Body of pancreas (tissue), 4 donors: ENCODE data around the gene DDIT4.
A peak's percentile ranks its signal among the peaks of the same experiment; 100 is the strongest.

Source experiments
- CTCF ChIP-seq, 7 experiments: fragments of 450-650 bp in 4 of 7; fragments of 200-600 bp in 3 of 7; sonication (generic) in 3 of 7; IDR thresholded peaks; one replicate each; pipeline ENCODE4 v1.5.1; 2016 to 2019; ENCODE audit warnings: antibody characterized with exemption in 7 of 7
- POLR2A ChIP-seq, 3 donors: fragments of 450-650 bp; IDR thresholded peaks; one replicate each; pipeline ENCODE4 v1.6.1; 2016; ENCODE audit warnings: antibody characterized with exemption in 3 of 3, mild to moderate bottlenecking in 2 of 3

GRCh38 chr10:72292223-72292691 lies 18.5 kb downstream of the DDIT4 start:
- TF ChIP-seq CTCF (IDR thresholded peaks at IDR 0.05): no peak
- TF ChIP-seq POLR2A (IDR thresholded peaks at IDR 0.05): peak in 2 of 3 donors; percentile 54 to 58
